ENCODE data around the gene COL2A1.
A peak's percentile ranks its signal among the peaks of the same experiment; 100 is the strongest.

Gene COL2A1

GRCh38 chr12:47983541-47984115 is 20.6 kb downstream of the COL2A1 start:
- H3K27ac Mint-ChIP-seq, result no peak overlapping the region
- peaks cover 37% of the 10 kb centered on the region for H3K27me3 Mint-ChIP-seq (ENCODE audit: low read depth)
- no peaks in the 10 kb centered on the region for H3K4me1 Mint-ChIP-seq (ENCODE audit: low read depth)
- H3K36me3 Mint-ChIP-seq (ENCODE audit: low read depth), result no peaks in the 10 kb centered on the region
- no peaks in the 10 kb centered on the region for H3K9me3 Mint-ChIP-seq
- no peak overlapping the region for H3K4me3 Mint-ChIP-seq

- Mint-ChIP-seq H3K27ac (no peak overlapping the region), H3K36me3 (ENCODE audit: low read depth) (no peaks in the 10 kb centered on the region), H3K4me1 (ENCODE audit: low read depth) (no peaks in the 10 kb centered on the region), H3K27me3 (ENCODE audit: low read depth) (peaks cover 34% of the 10 kb centered on the region), H3K4me3 (no peak overlapping the region), H3K9me3 (no peaks in the 10 kb centered on the region)
Observed at GRCh38 chr12:47982770-47983169, 21.5 kb downstream of the COL2A1 start.

GRCh38 chr12:47982311-47982710 is 22.0 kb downstream of the COL2A1 start:
- H3K4me3 Mint-ChIP-seq, result no peak overlapping the region
- no peaks in the 10 kb centered on the region for H3K36me3 Mint-ChIP-seq (ENCODE audit: low read depth)
- H3K27me3 Mint-ChIP-seq (ENCODE audit: low read depth), result peaks cover 33% of the 10 kb centered on the region
- H3K27ac Mint-ChIP-seq, result no peak overlapping the region
- H3K9me3 Mint-ChIP-seq, result no peaks in the 10 kb centered on the region
- H3K4me1 Mint-ChIP-seq (ENCODE audit: low read depth), result no peaks in the 10 kb centered on the region

GRCh38 chr12:47981496-47982260 is 22.6 kb downstream of the COL2A1 start:
- Mint-ChIP-seq H3K36me3 (ENCODE audit: low read depth) (no peaks in the 10 kb centered on the region), H3K4me3 (no peak overlapping the region), H3K4me1 (ENCODE audit: low read depth) (no peaks in the 10 kb centered on the region), H3K27ac (no peak overlapping the region), H3K27me3 (ENCODE audit: low read depth) (peaks cover 28% of the 10 kb centered on the region), H3K9me3 (no peaks in the 10 kb centered on the region)

- Mint-ChIP-seq H3K27me3 (ENCODE audit: low read depth) (peaks cover 22% of the 10 kb centered on the region), H3K36me3 (ENCODE audit: low read depth) (no peaks in the 10 kb centered on the region), H3K9me3 (no peaks in the 10 kb centered on the region), H3K27ac (no peak overlapping the region), H3K4me1 (ENCODE audit: low read depth) (no peaks in the 10 kb centered on the region), H3K4me3 (no peak overlapping the region)
Observed at GRCh38 chr12:47980779-47981495, 23.3 kb downstream of the COL2A1 start.

GRCh38 chr12:47980197-47980596 is 24.1 kb downstream of the COL2A1 start:
- no peaks in the 10 kb centered on the region for H3K36me3 Mint-ChIP-seq (ENCODE audit: low read depth)
- no peak overlapping the region for H3K27ac Mint-ChIP-seq
- peaks cover 20% of the 10 kb centered on the region for H3K27me3 Mint-ChIP-seq (ENCODE audit: low read depth)
- H3K9me3 Mint-ChIP-seq, result no peaks in the 10 kb centered on the region
- no peaks in the 10 kb centered on the region for H3K4me1 Mint-ChIP-seq (ENCODE audit: low read depth)
- no peak overlapping the region for H3K4me3 Mint-ChIP-seq

- H3K27ac Mint-ChIP-seq, result no peak overlapping the region
- no peaks in the 10 kb centered on the region for H3K36me3 Mint-ChIP-seq (ENCODE audit: low read depth)
- H3K9me3 Mint-ChIP-seq, result no peaks in the 10 kb centered on the region
- H3K27me3 Mint-ChIP-seq (ENCODE audit: low read depth), result peaks cover 16% of the 10 kb centered on the region
- H3K4me1 Mint-ChIP-seq (ENCODE audit: low read depth), result no peaks in the 10 kb centered on the region
- no peak overlapping the region for H3K4me3 Mint-ChIP-seq
Observed at GRCh38 chr12:47979686-47980085, 24.6 kb downstream of the COL2A1 start.

- Mint-ChIP-seq H3K27ac (no peak overlapping the region), H3K9me3 (no peaks in the 10 kb centered on the region), H3K4me3 (no peak overlapping the region), H3K27me3 (ENCODE audit: low read depth) (peaks cover 11% of the 10 kb centered on the region), H3K36me3 (ENCODE audit: low read depth) (no peaks in the 10 kb centered on the region), H3K4me1 (ENCODE audit: low read depth) (no peaks in the 10 kb centered on the region)
Observed at GRCh38 chr12:47979166-47979565, 25.1 kb downstream of the COL2A1 start.

GRCh38 chr12:47978598-47978873 is 25.7 kb downstream of the COL2A1 start:
- H3K4me1 Mint-ChIP-seq (ENCODE audit: low read depth), result no peaks in the 10 kb centered on the region
- H3K36me3 Mint-ChIP-seq (ENCODE audit: low read depth), result no peaks in the 10 kb centered on the region
- no peak overlapping the region for H3K4me3 Mint-ChIP-seq
- no peak overlapping the region for H3K27ac Mint-ChIP-seq
- H3K27me3 Mint-ChIP-seq (ENCODE audit: low read depth), result peaks cover 9% of the 10 kb centered on the region
- no peaks in the 10 kb centered on the region for H3K9me3 Mint-ChIP-seq

- H3K4me1 Mint-ChIP-seq (ENCODE audit: low read depth), result no peaks in the 10 kb centered on the region
- H3K9me3 Mint-ChIP-seq, result no peaks in the 10 kb centered on the region
- no peak overlapping the region for H3K27ac Mint-ChIP-seq
- H3K36me3 Mint-ChIP-seq (ENCODE audit: low read depth), result no peaks in the 10 kb centered on the region
- no peak overlapping the region for H3K4me3 Mint-ChIP-seq
- H3K27me3 Mint-ChIP-seq (ENCODE audit: low read depth), result peaks cover 9% of the 10 kb centered on the region
Observed at GRCh38 chr12:47977772-47978597, 26.3 kb downstream of the COL2A1 start.

GRCh38 chr12:47977046-47977771 is 27.1 kb downstream of the COL2A1 start:
- Mint-ChIP-seq H3K9me3 (no peaks in the 10 kb centered on the region), H3K27me3 (ENCODE audit: low read depth) (peaks cover 9% of the 10 kb centered on the region), H3K4me1 (ENCODE audit: low read depth) (no peaks in the 10 kb centered on the region), H3K4me3 (no peak overlapping the region), H3K36me3 (ENCODE audit: low read depth) (peaks cover 3% of the 10 kb centered on the region), H3K27ac (peak overlapping the region; percentile 2)

GRCh38 chr12:47975816-47976215 is 28.5 kb downstream of the COL2A1 start:
- Mint-ChIP-seq H3K4me1 (ENCODE audit: low read depth) (no peaks in the 10 kb centered on the region), H3K9me3 (no peaks in the 10 kb centered on the region), H3K27ac (no peak overlapping the region), H3K27me3 (ENCODE audit: low read depth) (peaks cover 9% of the 10 kb centered on the region), H3K4me3 (no peak overlapping the region), H3K36me3 (ENCODE audit: low read depth) (peaks cover 3% of the 10 kb centered on the region)

GRCh38 chr12:47975036-47975620 is 29.1 kb downstream of the COL2A1 start:
- H3K36me3 Mint-ChIP-seq (ENCODE audit: low read depth), result peaks cover 3% of the 10 kb centered on the region
- no peak overlapping the region for H3K27ac Mint-ChIP-seq
- H3K4me3 Mint-ChIP-seq, result no peak overlapping the region
- H3K27me3 Mint-ChIP-seq (ENCODE audit: low read depth), result peaks cover 9% of the 10 kb centered on the region
- H3K4me1 Mint-ChIP-seq (ENCODE audit: low read depth), result no peaks in the 10 kb centered on the region
- H3K9me3 Mint-ChIP-seq, result no peaks in the 10 kb centered on the region

GRCh38 chr12:47973870-47974269 is 30.4 kb downstream of the COL2A1 start:
- H3K36me3 Mint-ChIP-seq (ENCODE audit: low read depth), result peaks cover 6% of the 10 kb centered on the region
- no peak overlapping the region for H3K4me3 Mint-ChIP-seq
- H3K27ac Mint-ChIP-seq, result no peak overlapping the region
- no peaks in the 10 kb centered on the region for H3K4me1 Mint-ChIP-seq (ENCODE audit: low read depth)
- H3K27me3 Mint-ChIP-seq (ENCODE audit: low read depth), result peaks cover 6% of the 10 kb centered on the region
- no peaks in the 10 kb centered on the region for H3K9me3 Mint-ChIP-seq

All from T-helper 1 cell treated with Interleukin-12 subunit alpha and Interleukin-12 subunit beta and Interleukin-4 antibody, amounts not matched to agents 30 μg/mL and 1 μg/mL, for 36 hours (primary cell).